ENCODE data around the gene RABGAP1L.

DNA sequence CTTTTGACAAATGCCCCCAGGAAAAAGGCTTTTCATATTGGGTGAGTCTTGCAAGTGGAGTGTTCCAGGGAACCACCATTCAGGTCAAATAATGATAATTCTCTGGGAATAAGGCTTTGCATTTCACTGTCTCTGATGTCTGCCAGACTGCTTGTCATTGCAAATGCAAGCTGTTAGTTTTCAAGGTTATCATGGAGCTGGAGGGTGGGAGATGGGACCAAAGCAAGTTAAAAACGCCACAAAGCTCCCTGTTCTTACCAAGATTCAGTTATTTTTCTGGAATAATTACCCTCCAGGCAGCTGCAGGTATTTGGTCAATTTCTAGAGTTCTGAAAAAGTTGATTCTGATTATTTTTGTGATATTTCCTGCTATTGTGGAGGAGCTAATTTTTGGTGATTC lies 498.6 kb downstream of the RABGAP1L start:
- TF ChIP-seq, protein P1, sequence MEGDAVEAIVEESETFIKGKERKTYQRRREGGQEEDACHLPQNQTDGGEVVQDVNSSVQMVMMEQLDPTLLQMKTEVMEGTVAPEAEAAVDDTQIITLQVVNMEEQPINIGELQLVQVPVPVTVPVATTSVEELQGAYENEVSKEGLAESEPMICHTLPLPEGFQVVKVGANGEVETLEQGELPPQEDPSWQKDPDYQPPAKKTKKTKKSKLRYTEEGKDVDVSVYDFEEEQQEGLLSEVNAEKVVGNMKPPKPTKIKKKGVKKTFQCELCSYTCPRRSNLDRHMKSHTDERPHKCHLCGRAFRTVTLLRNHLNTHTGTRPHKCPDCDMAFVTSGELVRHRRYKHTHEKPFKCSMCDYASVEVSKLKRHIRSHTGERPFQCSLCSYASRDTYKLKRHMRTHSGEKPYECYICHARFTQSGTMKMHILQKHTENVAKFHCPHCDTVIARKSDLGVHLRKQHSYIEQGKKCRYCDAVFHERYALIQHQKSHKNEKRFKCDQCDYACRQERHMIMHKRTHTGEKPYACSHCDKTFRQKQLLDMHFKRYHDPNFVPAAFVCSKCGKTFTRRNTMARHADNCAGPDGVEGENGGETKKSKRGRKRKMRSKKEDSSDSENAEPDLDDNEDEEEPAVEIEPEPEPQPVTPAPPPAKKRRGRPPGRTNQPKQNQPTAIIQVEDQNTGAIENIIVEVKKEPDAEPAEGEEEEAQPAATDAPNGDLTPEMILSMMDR (optimal IDR thresholded peaks at IDR 0.05 in 1 of 3, IDR thresholded peaks at IDR 0.05 in 1 of 3, conservative IDR thresholded peaks at IDR 0.05 in 1 of 3; ENCODE audit: extremely low read depth in 1 of 3, insufficient read depth in 2 of 3, low read length in 3 of 3) = no peak
- TF ChIP-seq EZH2 (IDR thresholded peaks at IDR 0.05; ENCODE audit: low read length) = no peak

All from keratinocyte (primary cell).